Progenitor cell of endocrine pancreas (in vitro differentiated cells): ENCODE data around the gene ZNF135. TPM values are rescaled to one million over a fixed set of nuclear protein-coding genes. Genes with fewer than 3 reads are reported as not detected.
A peak's percentile ranks its signal among the peaks of the same experiment; 100 is the strongest.

Experiments
- DNase-seq: peaks from one replicate; pipeline ENCODE4 v3.0.0; 2021; ENCODE audit warnings: low spot score; ENCODE audit not compliant: unreplicated experiment
- H3K27ac Mint-ChIP-seq: 2 replicates; pipeline ENCODE4 v1.8.0; 2021; ENCODE audit warnings: mild to moderate bottlenecking, moderate library complexity, mixed read lengths
- H3K27me3 Mint-ChIP-seq: 2 replicates; pipeline ENCODE4 v1.8.0; 2021; ENCODE audit warnings: mixed read lengths
- H3K36me3 Mint-ChIP-seq: 2 replicates; pipeline ENCODE4 v1.8.0; 2022; ENCODE audit warnings: mixed read lengths; ENCODE audit not compliant: insufficient read depth
- H3K4me1 Mint-ChIP-seq: 2 replicates; pipeline ENCODE4 v1.8.0; 2021; ENCODE audit warnings: low read depth, mixed read lengths
- H3K4me3 Mint-ChIP-seq: 2 replicates; pipeline ENCODE4 v1.8.0; 2021; ENCODE audit warnings: low read depth, mild to moderate bottlenecking, moderate library complexity, mixed read lengths
- H3K9me3 Mint-ChIP-seq: 2 replicates; pipeline ENCODE4 v1.8.0; 2021; ENCODE audit warnings: low read depth, mixed read lengths
- CTCF ChIP-seq: fragments of 200-600 bp; sonication (generic); IDR thresholded peaks from one replicate; pipeline ENCODE4 v1.5.0; 2021; ENCODE audit warnings: antibody characterized with exemption, mild to moderate bottlenecking; ENCODE audit not compliant: unreplicated experiment
- total RNA-seq: library from RNA; stranded (reverse); gene quantifications from 2 replicates; pipeline ENCODE4 v1.2.1, GENCODE V29; 2021

ZNF135 gene
- total RNA-seq, 1 donor from 2014 or later, result 17.9 TPM

GRCh38 chr19:58042495-58043340, 16.4 kb upstream of the ZNF135 start:
- Mint-ChIP-seq H3K27ac (no peak overlapping the region), H3K36me3 (peaks cover 3% of the 10 kb centered on the region), H3K4me3 (no peak overlapping the region), H3K4me1 (peaks cover 4% of the 10 kb centered on the region), H3K9me3 (peaks cover 28% of the 10 kb centered on the region), H3K27me3 (peaks cover 3% of the 10 kb centered on the region)
- TF ChIP-seq CTCF, result peak; percentile 26
- DNase-seq, result no peak

GRCh38 chr19:58044391-58044790, 14.7 kb upstream of the ZNF135 start:
- Mint-ChIP-seq H3K9me3 (peaks cover 31% of the 10 kb centered on the region), H3K27me3 (no peaks in the 10 kb centered on the region), H3K4me1 (no peaks in the 10 kb centered on the region), H3K4me3 (no peak overlapping the region), H3K36me3 (peaks cover 4% of the 10 kb centered on the region), H3K27ac (no peak overlapping the region)
- no peak for DNase-seq
- TF ChIP-seq CTCF, result no peak

GRCh38 chr19:58044886-58045285, 14.2 kb upstream of the ZNF135 start:
- Mint-ChIP-seq H3K27me3 (no peaks in the 10 kb centered on the region), H3K4me1 (no peaks in the 10 kb centered on the region)

GRCh38 chr19:58045411-58046050, 13.6 kb upstream of the ZNF135 start:
- Mint-ChIP-seq H3K4me3 (no peak overlapping the region), H3K36me3 (peaks cover 4% of the 10 kb centered on the region), H3K27ac (no peak overlapping the region), H3K27me3 (no peaks in the 10 kb centered on the region), H3K4me1 (no peaks in the 10 kb centered on the region), H3K9me3 (peaks cover 31% of the 10 kb centered on the region)
- no peak for TF ChIP-seq CTCF
- no peak for DNase-seq

More at GRCh38 chr19:58044886-58045285, 14.2 kb upstream of the ZNF135 start:
- Mint-ChIP-seq H3K9me3 (peaks cover 31% of the 10 kb centered on the region), H3K36me3 (peaks cover 4% of the 10 kb centered on the region), H3K27ac (no peak overlapping the region), H3K4me3 (no peak overlapping the region)
- TF ChIP-seq CTCF, result no peak
- DNase-seq, result no peak

GRCh38 chr19:58046856-58047255, 12.2 kb upstream of the ZNF135 start:
- TF ChIP-seq CTCF, result no peak
- no peak overlapping the region for H3K4me3 Mint-ChIP-seq
- H3K4me1 Mint-ChIP-seq, result no peaks in the 10 kb centered on the region
- peaks cover 4% of the 10 kb centered on the region for H3K36me3 Mint-ChIP-seq
- DNase-seq, result no peak
- peaks cover 36% of the 10 kb centered on the region for H3K9me3 Mint-ChIP-seq
- no peaks in the 10 kb centered on the region for H3K27me3 Mint-ChIP-seq
- no peak overlapping the region for H3K27ac Mint-ChIP-seq
